ENCODE results near the gene FRA10AC1. TPM values are rescaled to one million over a fixed set of nuclear protein-coding genes. Genes with fewer than 3 reads are reported as not detected.

FRA10AC1 gene
- 48.6 and 56.6 TPM in 2 replicates for polyA plus RNA-seq

GRCh38 chr10:93702210-93703001, at the start of gene FRA10AC1:
Gene FRA10AC1, minus strand, starts transcription at chr10:93702592. Its CDS starts 2,486 bp downstream, at chr10:93700106.

Other genes with a start within 250 kb of the FRA10AC1 start
- gene MYOF, start 220.3 kb downstream of the FRA10AC1 start, polyA plus RNA-seq, result 0.17 and 0.38 TPM in 2 replicates
- not detected in 2 replicates for gene CEP55, start 206.0 kb downstream of the FRA10AC1 start, polyA plus RNA-seq
- not detected in 2 replicates for gene FFAR4, start 135.9 kb downstream of the FRA10AC1 start, polyA plus RNA-seq
- 8.2 TPM in 1 of 2 replicates, not detected in the other for gene RBP4, start 101.4 kb downstream of the FRA10AC1 start, polyA plus RNA-seq
- 0.09 TPM in 1 of 2 replicates, not detected in the other for gene PDE6C, start 90.1 kb downstream of the FRA10AC1 start, polyA plus RNA-seq
- 7.6 and 30.6 TPM in 2 replicates for gene LGI1, start 55.3 kb upstream of the FRA10AC1 start, polyA plus RNA-seq
- 4.2 and 9.3 TPM in 2 replicates for gene SLC35G1, start 191.4 kb upstream of the FRA10AC1 start, polyA plus RNA-seq

Data from Purkinje cell (primary cell).